Ascending aorta (tissue), 2 donors: ENCODE results near the gene MYH6. TPM values are rescaled to one million over a fixed set of nuclear protein-coding genes. Genes with fewer than 3 reads are reported as not detected.
A peak's percentile ranks its signal among the peaks of the same experiment; 100 is the strongest.

Source experiments
- DNase-seq, 2 donors: peaks; one replicate each; pipeline ENCODE4 v3.0.0-alpha.2; 2019; ENCODE audit warnings: low spot score in 2 of 2
- H3K27ac ChIP-seq, 2 donors: fragments of 200-600 bp; sonication (generic); one replicate each; pipeline ENCODE4 v1.5.1; 2016 to 2017; ENCODE audit warnings: mild to moderate bottlenecking in 1 of 2
- H3K27me3 ChIP-seq: fragments of 200-600 bp; sonication (generic); one replicate; pipeline ENCODE4 v1.5.1; 2017
- H3K36me3 ChIP-seq, 2 donors: fragments of 200-600 bp; sonication (generic); one replicate each; pipeline ENCODE4 v1.5.1; 2016
- H3K4me1 ChIP-seq, 2 donors: fragments of 200-600 bp; sonication (generic); one replicate each; pipeline ENCODE4 v1.5.1; 2016 to 2017; ENCODE audit warnings: mild to moderate bottlenecking in 1 of 2
- H3K4me3 ChIP-seq, 2 donors: fragments of 200-600 bp; sonication (generic); one replicate each; pipeline ENCODE4 v1.5.1; 2016 to 2017; ENCODE audit warnings: mild to moderate bottlenecking in 1 of 2
- H3K9me3 ChIP-seq, 2 donors: fragments of 200-600 bp; sonication (generic); one replicate each; pipeline ENCODE4 v1.5.1; 2016
- CTCF ChIP-seq, 3 experiments: fragments of 200-600 bp in 2 of 3; fragments of 450-650 bp in 1 of 3; sonication (generic) in 2 of 3; IDR thresholded peaks; one replicate each; pipeline ENCODE4 v1.5.1; 2016 to 2019; ENCODE audit warnings: antibody characterized with exemption in 3 of 3, mild to moderate bottlenecking in 1 of 3, moderate library complexity in 1 of 3
- intact Hi-C: fragments of 100-400 bp; cut with DNase I; formaldehyde crosslinking; loops from one replicate; pipeline ENCODE4 v1.15.1; 2023
- total RNA-seq: library from RNA; depleted of rRNA; stranded (reverse); fragments of >200 nt; gene quantifications from one replicate; pipeline ENCODE4 v1.1.0, GENCODE V29; 2016

The MYH6 gene
- total RNA-seq, 1 donor from 2014 or later: not detected

GRCh38 chr14:23364164-23365035 is 43.7 kb downstream of the MYH6 start:
- intact Hi-C loops: loop anchor here (1.0 to 10.0 kb wide), 5 partner anchors 12 to 1070 kb away; partner anchors contain the start of genes HOMEZ, NGDN, SLC22A17 and THTPA
- H3K27ac ChIP-seq: peak overlapping the region; percentile 95 to 97
- DNase-seq: peak in 1 of 2 donors; percentile 71
- peaks cover 0 to 10% of the 10 kb centered on the region in 2 donors for H3K36me3 ChIP-seq
- H3K4me3 ChIP-seq: peak overlapping the region; percentile 65 to 86
- TF ChIP-seq CTCF (IDR thresholded peaks at IDR 0.05): no peak
- H3K27me3 ChIP-seq: no peaks in the 10 kb centered on the region
- peaks cover 5 to 18% of the 10 kb centered on the region in 2 donors for H3K4me1 ChIP-seq
- H3K9me3 ChIP-seq: no peaks in the 10 kb centered on the region

GRCh38 chr14:23362200-23362599 is 45.9 kb downstream of the MYH6 start:
- intact Hi-C loops: loop anchor here (10.0 kb wide), 2 partner anchors 193 to 1073 kb away; partner anchors contain the start of genes THTPA and ZFHX2
- H3K36me3 ChIP-seq: peaks cover 12% of the 10 kb centered on the region in 2 donors
- no peak for TF ChIP-seq CTCF (IDR thresholded peaks at IDR 0.05)
- no peak overlapping the region for H3K4me3 ChIP-seq
- no peaks in the 10 kb centered on the region for H3K9me3 ChIP-seq
- no peaks in the 10 kb centered on the region for H3K27me3 ChIP-seq
- DNase-seq: peak in 1 of 2 donors; percentile 60
- H3K4me1 ChIP-seq: peaks cover 5 to 18% of the 10 kb centered on the region in 2 donors
- H3K27ac ChIP-seq: peak overlapping the region in 1 of 2 donors; percentile 46

- intact Hi-C loops: loop anchor here (10.0 kb wide), 2 partner anchors 193 to 1073 kb away; partner anchors contain the start of genes THTPA and ZFHX2
- H3K4me1 ChIP-seq: peaks cover 5 to 18% of the 10 kb centered on the region in 2 donors
Observed at GRCh38 chr14:23361763-23362162, 46.3 kb downstream of the MYH6 start.

GRCh38 chr14:23361320-23361719 is 46.8 kb downstream of the MYH6 start:
- DNase-seq: peak in 1 of 2 donors; percentile 72
- H3K27ac ChIP-seq: peak overlapping the region in 1 of 2 donors; percentile 5
- intact Hi-C loops: loop anchor here (10.0 kb wide), 2 partner anchors 193 to 1073 kb away; partner anchors contain the start of genes THTPA and ZFHX2
- H3K36me3 ChIP-seq: peaks cover 12 to 17% of the 10 kb centered on the region in 2 donors
- no peak for TF ChIP-seq CTCF (IDR thresholded peaks at IDR 0.05)
- peaks cover 5 to 14% of the 10 kb centered on the region in 2 donors for H3K4me1 ChIP-seq
- no peak overlapping the region for H3K4me3 ChIP-seq
- no peaks in the 10 kb centered on the region for H3K9me3 ChIP-seq
- H3K27me3 ChIP-seq: no peaks in the 10 kb centered on the region

More at GRCh38 chr14:23361763-23362162, 46.3 kb downstream of the MYH6 start:
- Histone ChIP-seq H3K9me3 (no peaks in the 10 kb centered on the region), H3K36me3 (peaks cover 12 to 17% of the 10 kb centered on the region in 2 donors), H3K4me3 (no peak overlapping the region), H3K27ac (peak overlapping the region in 1 of 2 donors; percentile 46), H3K27me3 (no peaks in the 10 kb centered on the region)
- no peak for DNase-seq
- TF ChIP-seq CTCF (IDR thresholded peaks at IDR 0.05): no peak

GRCh38 chr14:23360496-23360895 is 47.6 kb downstream of the MYH6 start:
- peak in 1 of 2 donors; percentile 66 for DNase-seq
- Histone ChIP-seq H3K27me3 (no peaks in the 10 kb centered on the region), H3K4me3 (no peak overlapping the region), H3K9me3 (no peaks in the 10 kb centered on the region), H3K27ac (peak overlapping the region in 1 of 2 donors; percentile 4), H3K4me1 (peaks cover 5 to 14% of the 10 kb centered on the region in 2 donors), H3K36me3 (peaks cover 12 to 17% of the 10 kb centered on the region in 2 donors)
- intact Hi-C loops: loop anchor here (10.0 kb wide), 2 partner anchors 194 to 1074 kb away; partner anchors contain the start of genes THTPA and ZFHX2
- no peak for TF ChIP-seq CTCF (IDR thresholded peaks at IDR 0.05)
